Activated naive CD4-positive, alpha-beta T cell (primary cell): ENCODE results near the gene PAXX.
A peak's percentile ranks its signal among the peaks of the same experiment; 100 is the strongest.
"Not testable (repeated sequence)": the region's sequence is repeated elsewhere in the genome, so short reads cannot be mapped to it uniquely, and the experiment has no call there.

Experiments used
- DNase-seq, 4 experiments: peaks; one replicate each; lab custom pipeline; 2025; lab: John Stamatoyannopoulos, UW

The PAXX gene

GRCh38 chr9:137032858-137033257, 40.6 kb downstream of the PAXX start:
- no peak for DNase-seq

- DNase-seq: not testable (repeated sequence)
Measured at GRCh38 chr9:137033481-137033880, 41.3 kb downstream of the PAXX start.

- no peak for DNase-seq
Measured at GRCh38 chr9:137034039-137034708, 42.0 kb downstream of the PAXX start.

- peak; percentile 70 to 84 (median 80) for DNase-seq
Measured at GRCh38 chr9:137034709-137035506, 42.7 kb downstream of the PAXX start.

GRCh38 chr9:137035507-137035834, 43.2 kb downstream of the PAXX start:
- no peak for DNase-seq

- no peak for DNase-seq
Measured at GRCh38 chr9:137035937-137036336, 43.7 kb downstream of the PAXX start.

GRCh38 chr9:137037035-137037434, 44.8 kb downstream of the PAXX start:
- DNase-seq: no peak

- DNase-seq: no peak
Measured at GRCh38 chr9:137037483-137037882, 45.3 kb downstream of the PAXX start.

- DNase-seq: no peak
Measured at GRCh38 chr9:137038916-137039315, 46.7 kb downstream of the PAXX start.

- no peak for DNase-seq
Measured at GRCh38 chr9:137039611-137040366, 47.6 kb downstream of the PAXX start.

- DNase-seq: no peak
Measured at GRCh38 chr9:137040568-137040967, 48.3 kb downstream of the PAXX start.

GRCh38 chr9:137041124-137041523, 48.9 kb downstream of the PAXX start:
- no peak for DNase-seq

GRCh38 chr9:137042751-137043727, 50.8 kb downstream of the PAXX start:
- DNase-seq: no peak
